Measurements from ENCODE around the gene ZNF440.
"Not testable (repeated sequence)": the region's sequence is repeated elsewhere in the genome, so short reads cannot be mapped to it uniquely, and the experiment has no call there.

ZNF440 gene

GRCh38 chr19:11848594-11849469, 34.8 kb downstream of the ZNF440 start, which contains the start of gene ZNF439:
ZNF439 (plus strand) TSS chr19:11848726; CDS start chr19:11848868, 142 bp downstream.
- Histone ChIP-seq H3K79me2 (ENCODE audit: control insufficient read depth, low read length) (peaks cover 50% of the 10 kb centered on the region), H3K4me1 (ENCODE audit: control insufficient read depth, low read length) (peaks cover 22% of the 10 kb centered on the region), H3K4me3 (ENCODE audit: low read length) (peak within 1 kb of the TSS; percentile 99), H3K9me2 (replicated peaks; ENCODE audit: control insufficient read depth, low read length) (no peaks in the 10 kb centered on the region), H4K20me1 (ENCODE audit: control insufficient read depth, insufficient read depth, low read depth, low read length) (no peaks in the 10 kb centered on the region), H3K27ac (ENCODE audit: low read depth, low read length) (peak within 1 kb of the TSS; percentile 63), H3K9me3 (ENCODE audit: control insufficient read depth, insufficient read depth, low read length) (peaks cover 1% of the 10 kb centered on the region; the same call in 1 of the 2 replicates), H3K27me3 (ENCODE audit: control insufficient read depth, low read length) (no peaks in the 10 kb centered on the region), H3F3A (ENCODE audit: control insufficient read depth, insufficient read depth) (no peaks in the 10 kb centered on the region), H3K36me3 (ENCODE audit: control insufficient read depth, low read length) (peaks cover 30% of the 10 kb centered on the region), H3K4me2 (ENCODE audit: low read length) (peak within 1 kb of the TSS; percentile 87)
- TF ChIP-seq, protein P1, sequence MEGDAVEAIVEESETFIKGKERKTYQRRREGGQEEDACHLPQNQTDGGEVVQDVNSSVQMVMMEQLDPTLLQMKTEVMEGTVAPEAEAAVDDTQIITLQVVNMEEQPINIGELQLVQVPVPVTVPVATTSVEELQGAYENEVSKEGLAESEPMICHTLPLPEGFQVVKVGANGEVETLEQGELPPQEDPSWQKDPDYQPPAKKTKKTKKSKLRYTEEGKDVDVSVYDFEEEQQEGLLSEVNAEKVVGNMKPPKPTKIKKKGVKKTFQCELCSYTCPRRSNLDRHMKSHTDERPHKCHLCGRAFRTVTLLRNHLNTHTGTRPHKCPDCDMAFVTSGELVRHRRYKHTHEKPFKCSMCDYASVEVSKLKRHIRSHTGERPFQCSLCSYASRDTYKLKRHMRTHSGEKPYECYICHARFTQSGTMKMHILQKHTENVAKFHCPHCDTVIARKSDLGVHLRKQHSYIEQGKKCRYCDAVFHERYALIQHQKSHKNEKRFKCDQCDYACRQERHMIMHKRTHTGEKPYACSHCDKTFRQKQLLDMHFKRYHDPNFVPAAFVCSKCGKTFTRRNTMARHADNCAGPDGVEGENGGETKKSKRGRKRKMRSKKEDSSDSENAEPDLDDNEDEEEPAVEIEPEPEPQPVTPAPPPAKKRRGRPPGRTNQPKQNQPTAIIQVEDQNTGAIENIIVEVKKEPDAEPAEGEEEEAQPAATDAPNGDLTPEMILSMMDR (IDR thresholded peaks at IDR 0.05; ENCODE audit: low read depth, low read length, poor library complexity, severe bottlenecking): no peak
- TF ChIP-seq EZH2phosphoT487 (IDR thresholded peaks at IDR 0.05; ENCODE audit: borderline replicate concordance, low read length): no peak

GRCh38 chr19:11850289-11850688, 36.2 kb downstream of the ZNF440 start:
- Histone ChIP-seq H3K4me1 (ENCODE audit: control insufficient read depth, low read length) (peaks cover 22% of the 10 kb centered on the region), H3K4me3 (ENCODE audit: low read length) (peak overlapping the region; percentile 99), H3K4me2 (ENCODE audit: low read length) (peak overlapping the region; percentile 87), H3K79me2 (ENCODE audit: control insufficient read depth, low read length) (peaks cover 61% of the 10 kb centered on the region), H3K36me3 (ENCODE audit: control insufficient read depth, low read length) (peaks cover 41% of the 10 kb centered on the region)
- not testable (repeated sequence) for H3K9me2 ChIP-seq (replicated peaks; ENCODE audit: control insufficient read depth, low read length); H3K9me3 ChIP-seq (ENCODE audit: control insufficient read depth, insufficient read depth, low read length); H4K20me1 ChIP-seq (ENCODE audit: control insufficient read depth, insufficient read depth, low read depth, low read length); H3K27ac ChIP-seq (ENCODE audit: low read depth, low read length); H3F3A ChIP-seq (ENCODE audit: control insufficient read depth, insufficient read depth); H3K27me3 ChIP-seq (ENCODE audit: control insufficient read depth, low read length)

DNA sequence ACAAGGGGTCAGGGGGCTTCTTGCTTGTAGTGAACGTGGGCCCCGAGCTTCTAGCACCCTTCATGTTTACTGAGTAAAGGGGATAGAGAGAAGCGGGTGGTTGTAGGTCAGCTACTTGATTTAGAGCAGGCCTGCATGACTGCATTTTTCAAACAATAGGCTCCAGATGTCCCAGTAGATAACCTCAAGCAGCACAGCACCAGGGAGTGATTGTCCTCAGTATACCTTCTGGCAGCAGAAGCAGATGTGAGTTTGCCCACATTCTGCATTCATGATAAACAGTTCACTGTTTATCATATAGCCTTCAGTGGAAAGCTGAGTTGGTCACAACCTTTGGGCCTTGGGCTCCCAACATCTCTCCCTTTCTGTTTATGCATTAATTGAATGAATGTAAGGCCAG, 39.3 kb downstream of the ZNF440 start:
- H3K4me1 ChIP-seq (ENCODE audit: control insufficient read depth, low read length): peaks cover 17% of the 10 kb centered on the region
- peaks cover 46% of the 10 kb centered on the region for H3K36me3 ChIP-seq (ENCODE audit: control insufficient read depth, low read length)
- no peak overlapping the region for H3K4me2 ChIP-seq (ENCODE audit: low read length)
- H3K27me3 ChIP-seq (ENCODE audit: control insufficient read depth, low read length): no peaks in the 10 kb centered on the region
- H3K79me2 ChIP-seq (ENCODE audit: control insufficient read depth, low read length): peaks cover 76% of the 10 kb centered on the region
- H3K9me3 ChIP-seq (ENCODE audit: control insufficient read depth, insufficient read depth, low read length): peaks cover 5% of the 10 kb centered on the region; the same call in 1 of the 2 replicates
- H3F3A ChIP-seq (ENCODE audit: control insufficient read depth, insufficient read depth): no peaks in the 10 kb centered on the region
- no peak overlapping the region for H3K4me3 ChIP-seq (ENCODE audit: low read length)
- TF ChIP-seq EZH2phosphoT487 (IDR thresholded peaks at IDR 0.05; ENCODE audit: borderline replicate concordance, low read length): no peak
- TF ChIP-seq, protein P1 (IDR thresholded peaks at IDR 0.05; ENCODE audit: low read depth, low read length, poor library complexity, severe bottlenecking): no peak
- H3K9me2 ChIP-seq (replicated peaks; ENCODE audit: control insufficient read depth, low read length): no peaks in the 10 kb centered on the region
- H4K20me1 ChIP-seq (ENCODE audit: control insufficient read depth, insufficient read depth, low read depth, low read length): no peaks in the 10 kb centered on the region
- no peak overlapping the region for H3K27ac ChIP-seq (ENCODE audit: low read depth, low read length)
